BLaER1 treated with 17β-estradiol and CSF1 and Interleukin-3, amounts not matched to agents 10 nM and 100 nM (cell line): ENCODE data around the gene ANKS1A.

Experiments used
- H3K27ac ChIP-seq, 11 experiments: shearing (Covaris generic); formaldehyde crosslinking; 2 replicates each; pipeline ENCODE4 v1.8.1; 2022
- H3K27me3 ChIP-seq, 11 experiments: shearing (Covaris generic); formaldehyde crosslinking; 2 replicates each; pipeline ENCODE4 v1.8.1; 2022
- H3K36me3 ChIP-seq, 11 experiments: shearing (Covaris generic); formaldehyde crosslinking; 2 replicates each; pipeline ENCODE4 v1.8.1; 2022
- H3K4me1 ChIP-seq, 10 experiments: shearing (Covaris generic); formaldehyde crosslinking; 2 replicates each; pipeline ENCODE4 v1.8.1; 2022
- H3K4me2 ChIP-seq, 11 experiments: shearing (Covaris generic); formaldehyde crosslinking; 2 replicates each; pipeline ENCODE4 v1.8.1; 2022
- H3K4me3 ChIP-seq, 10 experiments: shearing (Covaris generic); formaldehyde crosslinking; 2 replicates each; pipeline ENCODE4 v1.8.1; 2022
- H3K9ac ChIP-seq, 11 experiments: shearing (Covaris generic); formaldehyde crosslinking; 2 replicates each; pipeline ENCODE4 v1.8.1; 2022
- H3K9me3 ChIP-seq, 11 experiments: shearing (Covaris generic); formaldehyde crosslinking; replicated peaks in 1 of 11; 2 replicates each; pipeline ENCODE4 v1.8.1; 2022
- H4K20me1 ChIP-seq, 11 experiments: shearing (Covaris generic); formaldehyde crosslinking; 2 replicates each; pipeline ENCODE4 v1.8.1; 2022
- Cebpa-rat ChIP-seq, 11 experiments: shearing (Covaris generic); IDR thresholded peaks; 2 replicates each; pipeline ENCODE4 v1.8.1; 2022

ANKS1A gene

DNA sequence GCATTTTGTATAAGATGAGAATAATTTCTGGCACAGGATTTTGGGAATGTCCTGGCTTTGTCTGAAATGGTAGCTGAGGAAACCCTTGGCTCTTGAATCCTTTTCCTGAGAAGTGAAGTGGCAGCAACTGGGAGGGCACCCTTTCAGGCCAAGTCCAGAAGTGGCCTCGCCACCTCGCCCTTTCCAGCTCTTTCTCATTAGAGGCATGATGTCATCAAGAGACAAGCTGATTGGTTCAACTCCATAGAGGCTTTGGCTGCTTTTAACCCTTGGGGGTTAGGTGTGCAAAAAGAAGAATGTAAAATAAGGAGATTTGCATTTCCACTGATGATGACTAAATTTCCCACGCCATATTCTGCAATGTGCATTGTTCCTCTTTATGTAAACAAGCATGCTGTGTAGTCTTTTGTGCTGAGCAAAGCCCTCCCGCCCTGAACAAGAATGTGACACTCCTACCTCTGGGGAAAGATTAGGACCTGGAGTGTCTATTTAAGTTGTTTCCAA is 135.5 kb downstream of the ANKS1A start:
- TF ChIP-seq Cebpa-rat (IDR thresholded peaks at IDR 0.05) = no peak
- Histone ChIP-seq H3K9me3 (no peaks in the 10 kb centered on the region), H3K4me2 (peak overlapping the region in 4 of 11 experiments; percentile 3 to 38 (median 14); a peak in 5 of 22 replicates), H3K36me3 (peaks cover 3 to 74% (median 30%) of the 10 kb centered on the region in 11 experiments; a peak in 15 of 22 replicates), H4K20me1 (peaks cover 0 to 67% (median 0%) of the 10 kb centered on the region in 11 experiments; a peak in 4 of 22 replicates), H3K9ac (no peak overlapping the region), H3K27me3 (no peaks in the 10 kb centered on the region), H3K27ac (no peak overlapping the region), H3K4me1 (peaks cover 4 to 25% (median 11%) of the 10 kb centered on the region in 10 experiments; a peak in 18 of 20 replicates), H3K4me3 (no peak overlapping the region)

GRCh38 chr6:35025232-35026188 is 136.5 kb downstream of the ANKS1A start:
- H3K27ac ChIP-seq = no peak overlapping the region
- no peak overlapping the region for H3K4me3 ChIP-seq
- peak overlapping the region in 2 of 11 experiments; percentile 17 to 20; a peak in 2 of 22 replicates for H3K4me2 ChIP-seq
- TF ChIP-seq Cebpa-rat (IDR thresholded peaks at IDR 0.05) = no peak
- H3K9me3 ChIP-seq = no peaks in the 10 kb centered on the region
- no peaks in the 10 kb centered on the region for H3K27me3 ChIP-seq
- H3K4me1 ChIP-seq = peaks cover 12 to 33% (median 20%) of the 10 kb centered on the region in 10 experiments
- no peak overlapping the region for H3K9ac ChIP-seq
- peaks cover 0 to 66% (median 22%) of the 10 kb centered on the region in 11 experiments; a peak in 15 of 22 replicates for H3K36me3 ChIP-seq
- peaks cover 0 to 59% (median 0%) of the 10 kb centered on the region in 11 experiments; a peak in 4 of 22 replicates for H4K20me1 ChIP-seq

DNA sequence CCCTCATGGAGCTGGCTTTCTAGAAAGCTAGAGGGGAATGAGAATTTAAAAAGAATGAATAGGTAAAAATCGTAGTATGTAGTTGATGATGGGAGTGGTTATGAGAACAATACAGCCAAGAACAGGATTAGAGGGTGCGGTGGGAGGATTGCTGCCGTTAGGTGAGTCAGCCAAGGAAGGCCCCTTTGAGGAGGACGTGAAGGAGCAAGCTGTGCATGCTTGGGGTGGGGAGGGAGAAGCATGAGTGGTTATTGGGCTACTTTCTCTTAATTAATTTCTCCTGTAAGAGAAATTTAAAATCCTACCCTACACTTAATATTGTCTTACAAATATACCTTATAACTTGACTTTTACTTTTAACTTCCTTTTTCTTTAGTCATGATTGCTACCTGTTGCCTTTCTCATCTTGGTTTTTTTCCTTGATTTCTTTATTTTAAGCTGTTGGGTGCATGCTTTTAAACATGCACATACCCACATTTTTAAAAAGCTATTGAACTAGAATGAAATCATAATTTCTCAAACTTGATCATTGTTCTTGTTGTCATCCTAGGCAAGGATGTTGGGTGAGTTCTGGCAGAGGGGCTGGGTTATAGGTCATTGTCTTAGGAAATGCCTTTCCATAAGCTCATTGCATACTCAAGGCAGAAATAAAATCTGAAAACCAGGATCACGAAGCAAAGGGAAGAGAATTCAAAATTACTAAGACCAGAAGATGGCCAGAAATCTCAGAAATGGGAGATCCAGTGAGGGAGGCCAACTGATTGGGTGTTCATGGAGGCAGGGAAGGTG is 137.6 kb downstream of the ANKS1A start:
- Histone ChIP-seq H3K9ac (no peak overlapping the region), H3K4me2 (no peak overlapping the region)

GRCh38 chr6:35027807-35028206 is 138.8 kb downstream of the ANKS1A start:
- TF ChIP-seq Cebpa-rat (IDR thresholded peaks at IDR 0.05) = no peak
- H3K27ac ChIP-seq = no peak overlapping the region
- H3K9me3 ChIP-seq = no peaks in the 10 kb centered on the region
- H3K4me2 ChIP-seq = no peak overlapping the region
- no peak overlapping the region for H3K9ac ChIP-seq
- no peak overlapping the region for H3K4me3 ChIP-seq
- H4K20me1 ChIP-seq = peaks cover 0 to 51% (median 0%) of the 10 kb centered on the region in 11 experiments; a peak in 3 of 22 replicates
- H3K36me3 ChIP-seq = peaks cover 0 to 64% (median 12%) of the 10 kb centered on the region in 11 experiments; a peak in 12 of 22 replicates
- peaks cover 20 to 51% (median 32%) of the 10 kb centered on the region in 10 experiments for H3K4me1 ChIP-seq
- no peaks in the 10 kb centered on the region for H3K27me3 ChIP-seq

More for the DNA sequence above, 137.6 kb downstream of the ANKS1A start:
- peaks cover 0 to 50% (median 0%) of the 10 kb centered on the region in 11 experiments; a peak in 3 of 22 replicates for H4K20me1 ChIP-seq
- peaks cover 0 to 66% (median 14%) of the 10 kb centered on the region in 11 experiments; a peak in 13 of 22 replicates for H3K36me3 ChIP-seq
- no peak overlapping the region for H3K27ac ChIP-seq
- no peak overlapping the region for H3K4me3 ChIP-seq
- peaks cover 20 to 44% (median 31%) of the 10 kb centered on the region in 10 experiments for H3K4me1 ChIP-seq
- H3K27me3 ChIP-seq = no peaks in the 10 kb centered on the region
- TF ChIP-seq Cebpa-rat (IDR thresholded peaks at IDR 0.05) = no peak
- no peaks in the 10 kb centered on the region for H3K9me3 ChIP-seq

DNA sequence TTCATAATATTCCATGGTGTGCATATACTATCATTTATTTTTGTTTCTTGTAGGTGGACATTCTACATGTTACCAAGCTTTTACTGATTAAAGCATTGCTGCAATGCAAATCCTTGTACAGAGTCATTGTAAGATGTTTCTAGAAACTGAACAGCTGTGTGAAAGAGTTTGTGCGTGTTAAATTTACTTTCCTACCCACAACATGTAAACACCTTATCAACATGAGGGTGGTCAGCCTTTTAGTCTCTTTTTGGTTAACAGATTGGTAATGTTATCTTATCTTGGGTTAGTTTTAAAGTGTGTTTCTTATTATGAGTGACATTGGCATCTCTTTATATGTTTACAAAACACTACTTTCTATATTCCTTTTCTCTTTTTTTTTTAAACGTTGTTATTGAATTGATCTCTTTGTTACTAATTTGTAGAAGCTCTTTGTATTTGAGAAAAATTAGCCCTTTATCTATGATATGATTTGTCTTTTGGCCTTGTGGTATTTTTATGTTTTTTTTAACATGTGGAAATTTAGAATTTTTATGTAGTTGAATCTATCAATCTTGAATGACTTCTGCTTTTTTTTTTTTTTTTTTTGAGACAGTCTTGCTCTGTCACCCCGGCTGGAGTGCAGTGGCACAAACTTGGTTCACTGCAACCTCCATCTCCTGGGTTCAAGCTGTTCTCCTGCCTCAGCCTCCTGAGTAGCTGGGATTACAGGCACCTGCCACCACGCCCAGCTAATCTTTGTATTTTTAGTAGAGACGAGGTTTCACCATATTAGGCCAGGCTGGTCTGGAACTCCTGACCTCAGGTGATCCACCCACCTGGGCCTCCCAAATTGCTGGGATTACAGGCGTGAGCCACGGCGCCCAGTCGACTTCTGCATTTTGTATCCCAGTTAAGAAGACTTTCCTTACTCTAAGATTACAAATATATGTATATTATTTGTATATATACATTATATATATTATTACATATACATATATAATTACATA is 140.0 kb downstream of the ANKS1A start:
- Histone ChIP-seq H3K4me2 (peak overlapping the region in 9 of 11 experiments; percentile 8 to 83 (median 49); a peak in 12 of 22 replicates), H3K36me3 (peaks cover 0 to 66% (median 12%) of the 10 kb centered on the region in 11 experiments; a peak in 10 of 22 replicates), H3K4me1 (peaks cover 20 to 58% (median 33%) of the 10 kb centered on the region in 10 experiments), H3K27ac (peak overlapping the region in 4 of 11 experiments; percentile 43 to 58 (median 48); a peak in 8 of 22 replicates), H3K27me3 (no peaks in the 10 kb centered on the region), H3K9me3 (no peaks in the 10 kb centered on the region), H3K4me3 (no peak overlapping the region), H3K9ac (no peak overlapping the region), H4K20me1 (peaks cover 0 to 40% (median 0%) of the 10 kb centered on the region in 11 experiments; a peak in 3 of 22 replicates)
- no peak for TF ChIP-seq Cebpa-rat (IDR thresholded peaks at IDR 0.05)

GRCh38 chr6:35030099-35030498 is 141.0 kb downstream of the ANKS1A start:
- no peaks in the 10 kb centered on the region for H3K9me3 ChIP-seq
- peaks cover 30 to 58% (median 38%) of the 10 kb centered on the region in 10 experiments for H3K4me1 ChIP-seq
- peak overlapping the region in 1 of 10 experiments; percentile 18; a peak in 3 of 20 replicates for H3K4me3 ChIP-seq
- H3K9ac ChIP-seq = peak overlapping the region in 7 of 11 experiments; percentile 0 to 44 (median 21); a peak in 6 of 22 replicates
- H4K20me1 ChIP-seq = peaks cover 0 to 40% (median 0%) of the 10 kb centered on the region in 11 experiments; a peak in 3 of 22 replicates
- peak overlapping the region in 8 of 11 experiments; percentile 52 to 75 (median 61); a peak in 16 of 22 replicates for H3K27ac ChIP-seq
- no peaks in the 10 kb centered on the region for H3K27me3 ChIP-seq
- no peak for TF ChIP-seq Cebpa-rat (IDR thresholded peaks at IDR 0.05)
- peaks cover 0 to 74% (median 13%) of the 10 kb centered on the region in 11 experiments; a peak in 10 of 22 replicates for H3K36me3 ChIP-seq
- H3K4me2 ChIP-seq = peak overlapping the region; percentile 31 to 83 (median 70)
